GM12875 (cell line): Measurements from ENCODE around the gene TIAM2.

Experiments used
- H3K4me3 ChIP-seq: one replicate; pipeline ENCODE4 v1.5.1; 2011; ENCODE audit warnings: low read depth, low read length, control low read depth
- TF ChIP-seq, protein P1 (sequence below): IDR thresholded peaks from 2 replicates; pipeline ENCODE4 v1.5.1; 2011; ENCODE audit warnings: low read depth, mild to moderate bottlenecking, control low read depth, inconsistent platforms, low read length, moderate library complexity, borderline replicate concordance; ENCODE audit not compliant: insufficient read depth

Gene TIAM2

DNA sequence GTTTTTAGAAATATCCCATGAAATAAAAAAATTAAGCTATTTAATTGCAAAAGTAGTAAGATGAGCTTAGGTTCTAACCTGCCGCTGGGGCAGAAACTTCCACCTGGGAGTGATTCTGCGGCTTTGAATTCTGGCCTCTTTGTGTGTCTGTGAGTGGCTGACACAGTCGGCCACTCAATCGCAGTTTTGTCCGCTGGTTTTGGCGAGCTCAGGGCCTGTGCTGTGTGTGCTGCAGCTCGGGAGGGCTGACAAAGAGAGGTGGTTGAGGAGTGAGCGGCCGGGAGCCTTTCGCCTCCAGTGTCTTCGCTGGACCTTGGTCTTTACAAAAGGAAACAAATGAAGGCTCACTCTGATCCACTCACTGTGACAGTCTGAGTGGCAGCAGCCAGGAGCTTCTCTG is 128.4 kb downstream of the TIAM2 start:
- TF ChIP-seq, protein P1, sequence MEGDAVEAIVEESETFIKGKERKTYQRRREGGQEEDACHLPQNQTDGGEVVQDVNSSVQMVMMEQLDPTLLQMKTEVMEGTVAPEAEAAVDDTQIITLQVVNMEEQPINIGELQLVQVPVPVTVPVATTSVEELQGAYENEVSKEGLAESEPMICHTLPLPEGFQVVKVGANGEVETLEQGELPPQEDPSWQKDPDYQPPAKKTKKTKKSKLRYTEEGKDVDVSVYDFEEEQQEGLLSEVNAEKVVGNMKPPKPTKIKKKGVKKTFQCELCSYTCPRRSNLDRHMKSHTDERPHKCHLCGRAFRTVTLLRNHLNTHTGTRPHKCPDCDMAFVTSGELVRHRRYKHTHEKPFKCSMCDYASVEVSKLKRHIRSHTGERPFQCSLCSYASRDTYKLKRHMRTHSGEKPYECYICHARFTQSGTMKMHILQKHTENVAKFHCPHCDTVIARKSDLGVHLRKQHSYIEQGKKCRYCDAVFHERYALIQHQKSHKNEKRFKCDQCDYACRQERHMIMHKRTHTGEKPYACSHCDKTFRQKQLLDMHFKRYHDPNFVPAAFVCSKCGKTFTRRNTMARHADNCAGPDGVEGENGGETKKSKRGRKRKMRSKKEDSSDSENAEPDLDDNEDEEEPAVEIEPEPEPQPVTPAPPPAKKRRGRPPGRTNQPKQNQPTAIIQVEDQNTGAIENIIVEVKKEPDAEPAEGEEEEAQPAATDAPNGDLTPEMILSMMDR: no peak
- no peak overlapping the region for H3K4me3 ChIP-seq

DNA sequence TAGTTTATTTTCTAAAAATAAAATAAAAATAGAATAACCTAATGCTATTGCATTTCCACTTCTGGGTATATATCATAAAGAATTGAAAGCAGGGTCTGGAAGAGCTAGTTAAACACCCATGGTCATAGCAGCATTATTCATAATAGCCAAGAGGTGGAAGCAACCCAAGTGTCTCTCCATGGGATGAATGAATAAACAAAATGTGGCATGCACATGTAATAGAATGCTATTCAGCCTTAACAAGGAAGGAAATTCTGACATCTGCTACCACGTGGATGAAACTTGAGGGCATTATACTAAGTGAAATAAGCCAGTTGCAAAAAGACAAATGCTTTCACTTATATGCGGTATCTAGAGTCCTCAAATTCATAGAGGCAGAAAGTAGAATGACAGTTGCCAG is 130.8 kb downstream of the TIAM2 start:
- TF ChIP-seq, protein P1: no peak
- H3K4me3 ChIP-seq: no peak overlapping the region

DNA sequence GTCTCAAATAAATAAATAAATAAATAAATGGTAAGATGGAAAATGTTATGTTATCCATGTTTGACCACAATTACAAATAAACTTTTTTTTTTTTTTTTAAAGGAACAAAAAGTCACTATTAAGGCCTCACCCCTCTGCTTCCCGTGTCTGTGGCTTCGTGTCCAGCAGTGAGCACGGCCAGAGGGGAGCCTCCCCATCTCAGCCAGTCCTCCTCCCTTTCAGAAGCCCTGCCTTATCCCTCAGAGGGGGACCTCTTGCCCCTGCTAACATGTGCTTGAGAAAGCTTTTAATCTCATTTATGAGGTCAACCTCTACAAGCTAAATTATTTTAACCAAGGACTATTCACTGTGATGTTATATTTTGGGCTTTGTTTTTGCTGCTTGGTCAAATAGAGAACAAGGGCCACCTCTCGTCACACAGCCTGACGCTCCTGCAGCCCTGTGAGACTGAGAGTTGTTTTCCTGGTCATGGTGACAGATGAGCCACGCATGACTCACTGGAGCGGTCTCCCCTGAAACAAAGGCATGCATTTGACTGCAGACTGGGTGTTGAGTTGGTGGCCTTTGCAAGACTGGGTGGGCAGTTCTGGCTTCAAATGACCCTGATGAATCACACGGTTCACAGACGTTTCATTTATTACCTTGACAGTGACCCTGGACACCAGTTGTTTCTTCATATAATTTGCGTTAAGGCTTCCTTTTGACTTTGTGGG is 131.8 kb downstream of the TIAM2 start:
- TF ChIP-seq, protein P1: no peak
- no peak overlapping the region for H3K4me3 ChIP-seq

DNA sequence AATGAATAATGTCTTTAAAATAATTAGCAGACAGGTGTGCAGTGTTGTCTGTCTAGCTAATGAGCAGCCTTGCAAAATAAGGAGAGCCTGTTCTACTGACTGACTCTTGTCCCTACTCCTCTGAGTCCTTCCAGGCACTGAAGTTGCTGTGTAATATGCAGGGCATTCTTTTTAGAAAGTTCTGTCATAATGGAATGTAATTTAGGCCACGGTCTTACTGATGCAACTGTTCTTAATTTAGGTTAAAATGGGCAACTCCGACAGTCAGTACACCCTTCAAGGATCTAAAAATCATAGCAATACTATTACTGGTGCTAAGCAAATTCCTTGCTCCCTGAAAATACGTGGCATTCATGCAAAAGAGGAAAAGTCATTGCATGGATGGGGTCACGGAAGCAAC is 133.9 kb downstream of the TIAM2 start:
- H3K4me3 ChIP-seq: no peak overlapping the region
- TF ChIP-seq, protein P1: no peak

DNA sequence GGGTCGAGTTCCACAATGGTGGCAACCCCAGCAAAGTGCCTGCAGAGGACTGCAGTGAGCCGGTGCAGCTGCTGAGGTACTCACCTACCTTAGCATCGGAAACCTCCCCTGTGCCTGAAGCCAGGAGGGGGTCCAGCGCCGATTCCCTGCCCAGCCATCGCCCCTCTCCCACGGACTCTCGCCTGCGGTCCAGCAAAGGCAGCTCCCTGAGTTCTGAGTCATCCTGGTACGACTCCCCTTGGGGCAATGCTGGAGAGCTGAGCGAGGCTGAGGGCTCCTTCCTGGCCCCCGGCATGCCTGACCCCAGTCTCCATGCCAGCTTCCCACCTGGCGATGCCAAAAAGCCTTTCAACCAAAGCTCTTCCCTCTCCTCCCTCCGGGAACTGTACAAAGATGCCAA is 134.6 kb downstream of the TIAM2 start:
- TF ChIP-seq, protein P1: no peak
- no peak overlapping the region for H3K4me3 ChIP-seq

DNA sequence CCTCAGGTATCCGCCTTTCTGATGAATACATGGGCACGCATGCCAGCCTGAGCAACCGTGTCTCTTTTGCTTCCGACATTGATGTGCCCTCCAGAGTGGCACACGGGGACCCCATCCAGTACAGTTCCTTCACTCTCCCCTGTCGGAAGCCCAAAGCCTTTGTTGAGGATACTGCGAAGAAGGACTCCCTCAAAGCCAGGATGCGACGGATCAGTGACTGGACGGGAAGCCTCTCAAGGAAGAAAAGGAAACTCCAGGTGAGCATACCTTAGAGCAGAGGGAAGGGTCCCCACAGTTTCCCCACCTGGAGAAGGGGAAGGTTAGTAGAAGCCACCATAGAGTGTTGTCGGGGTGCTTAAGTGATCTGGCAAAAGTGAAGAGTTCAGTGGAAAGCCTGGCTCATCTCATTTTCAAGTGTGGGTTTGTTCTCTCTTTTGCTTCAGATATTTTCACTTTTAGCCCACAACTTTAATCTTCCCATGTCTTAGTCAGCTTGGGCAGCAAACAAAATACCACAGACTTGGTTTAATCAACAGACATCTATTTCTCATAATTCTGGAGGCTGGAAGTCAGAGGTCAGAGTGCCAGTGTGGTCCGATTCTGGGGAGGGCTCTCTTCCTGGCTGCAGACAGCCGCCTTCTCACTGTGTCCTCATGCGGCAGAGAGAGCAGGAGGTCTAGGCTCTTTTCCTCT is 135.2 kb downstream of the TIAM2 start:
- TF ChIP-seq, protein P1: no peak
- no peak overlapping the region for H3K4me3 ChIP-seq

DNA sequence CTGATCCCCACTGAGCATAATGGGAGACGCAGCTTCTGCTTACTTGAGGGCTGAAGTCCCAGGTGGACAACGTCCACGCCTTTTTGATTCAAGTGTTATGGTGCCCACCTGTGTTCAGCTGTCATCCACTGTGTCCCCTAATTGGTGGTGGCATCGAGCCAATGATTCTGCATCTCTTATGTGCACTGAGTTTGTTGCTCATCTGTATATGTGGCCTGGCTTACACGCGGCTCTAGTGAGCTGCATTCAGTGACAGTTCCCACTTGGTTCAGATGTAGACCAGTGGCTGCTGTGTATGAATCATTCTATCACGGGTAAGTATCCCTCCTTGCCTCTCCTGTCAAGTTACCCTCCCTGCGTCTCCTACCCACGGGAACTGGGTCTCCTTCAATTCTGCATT is 137.5 kb downstream of the TIAM2 start:
- no peak overlapping the region for H3K4me3 ChIP-seq
- TF ChIP-seq, protein P1: no peak
